Stimulated activated naive CD8-positive, alpha-beta T cell treated with anti-CD3 and anti-CD28 coated beads, Interleukin-15, amount 100 ng/mL, for 72 hours (primary cell): ENCODE results near the gene LDB3.
"Not testable (repeated sequence)": the region's sequence is repeated elsewhere in the genome, so short reads cannot be mapped to it uniquely, and the experiment has no call there.

ENCODE experiments used
- ATAC-seq: fragments of 150-1000 bp; cut with Tn5 transposase; 2 replicates; pipeline ENCODE4 v1.10.0; 2021; ENCODE audit warnings: mild to moderate bottlenecking, moderate library complexity
- DNase-seq, 2 donors: peaks; one replicate each; pipeline ENCODE4 v3.0.0; 2021 to 2022
- H3K27ac Mint-ChIP-seq, 2 donors: one replicate each; pipeline ENCODE4 v1.8.0; 2022; ENCODE audit warnings: mild to moderate bottlenecking in 2 of 2, mixed read lengths in 2 of 2, moderate library complexity in 2 of 2
- H3K27me3 Mint-ChIP-seq: one replicate; pipeline ENCODE4 v1.8.0; 2022; ENCODE audit warnings: mixed read lengths
- H3K4me1 Mint-ChIP-seq: one replicate; pipeline ENCODE4 v1.8.0; 2022; ENCODE audit warnings: mild to moderate bottlenecking, mixed read lengths
- H3K4me3 Mint-ChIP-seq, 2 donors: one replicate each; pipeline ENCODE4 v1.8.0; 2022; ENCODE audit warnings: mild to moderate bottlenecking in 2 of 2, mixed read lengths in 2 of 2, moderate library complexity in 1 of 2
- H3K9me3 Mint-ChIP-seq, 2 donors: one replicate each; pipeline ENCODE4 v1.8.0; 2022; ENCODE audit warnings: mixed read lengths in 2 of 2

The LDB3 gene, protein sequence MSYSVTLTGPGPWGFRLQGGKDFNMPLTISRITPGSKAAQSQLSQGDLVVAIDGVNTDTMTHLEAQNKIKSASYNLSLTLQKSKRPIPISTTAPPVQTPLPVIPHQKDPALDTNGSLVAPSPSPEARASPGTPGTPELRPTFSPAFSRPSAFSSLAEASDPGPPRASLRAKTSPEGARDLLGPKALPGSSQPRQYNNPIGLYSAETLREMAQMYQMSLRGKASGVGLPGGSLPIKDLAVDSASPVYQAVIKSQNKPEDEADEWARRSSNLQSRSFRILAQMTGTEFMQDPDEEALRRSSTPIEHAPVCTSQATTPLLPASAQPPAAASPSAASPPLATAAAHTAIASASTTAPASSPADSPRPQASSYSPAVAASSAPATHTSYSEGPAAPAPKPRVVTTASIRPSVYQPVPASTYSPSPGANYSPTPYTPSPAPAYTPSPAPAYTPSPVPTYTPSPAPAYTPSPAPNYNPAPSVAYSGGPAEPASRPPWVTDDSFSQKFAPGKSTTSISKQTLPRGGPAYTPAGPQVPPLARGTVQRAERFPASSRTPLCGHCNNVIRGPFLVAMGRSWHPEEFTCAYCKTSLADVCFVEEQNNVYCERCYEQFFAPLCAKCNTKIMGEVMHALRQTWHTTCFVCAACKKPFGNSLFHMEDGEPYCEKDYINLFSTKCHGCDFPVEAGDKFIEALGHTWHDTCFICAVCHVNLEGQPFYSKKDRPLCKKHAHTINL

DNA sequence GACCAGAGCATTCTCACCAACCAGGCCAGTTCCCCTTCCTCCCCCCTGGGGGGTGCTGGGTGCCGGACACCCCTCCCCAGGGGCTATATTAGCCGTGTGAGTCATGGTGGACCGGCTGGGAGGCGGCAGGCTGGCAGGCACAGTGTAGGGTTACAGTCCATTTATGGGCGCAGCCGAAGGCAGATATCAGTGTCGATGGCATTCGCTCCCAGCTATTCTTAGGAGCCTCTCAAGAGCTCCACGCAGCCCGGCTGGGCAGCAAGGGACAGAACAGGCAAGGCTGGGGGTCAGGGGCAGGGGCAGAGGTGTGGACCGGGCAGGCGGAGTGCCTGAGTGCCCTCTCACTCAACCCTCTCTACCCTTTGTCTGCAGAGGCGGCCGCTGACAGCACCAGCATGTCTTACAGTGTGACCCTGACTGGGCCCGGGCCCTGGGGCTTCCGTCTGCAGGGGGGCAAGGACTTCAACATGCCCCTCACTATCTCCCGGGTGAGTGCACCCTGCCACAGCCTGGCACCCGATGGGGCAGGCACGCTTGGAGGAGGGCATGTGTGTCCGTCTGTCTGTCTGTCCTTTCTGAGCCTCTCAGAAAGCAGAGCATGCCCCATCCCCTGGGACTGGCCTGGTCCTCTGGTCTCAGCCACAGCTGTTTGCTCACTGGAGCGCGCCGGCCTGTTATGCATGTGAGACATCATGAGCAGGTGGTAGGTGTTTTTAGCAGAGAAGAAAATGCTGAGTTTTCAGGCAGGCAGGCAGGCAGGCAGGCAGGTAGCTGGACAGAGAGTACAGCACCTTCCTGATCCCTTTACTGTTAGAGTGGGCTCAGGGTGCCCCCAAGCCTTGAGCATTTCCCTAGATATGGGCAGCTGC is at the start of gene LDB3:
Gene LDB3 (plus strand): TSS at position 215 of the 869 bp plus-strand sequence. CDS start 181 bp downstream, at position 396.
- no peaks in the 10 kb centered on the region for H3K27me3 Mint-ChIP-seq
- H3K27ac Mint-ChIP-seq: no peak within 1 kb of the TSS
- DNase-seq (no peak), ATAC-seq (peak; percentile 22)
- no peaks in the 10 kb centered on the region for H3K4me1 Mint-ChIP-seq
- no peak within 1 kb of the TSS for H3K4me3 Mint-ChIP-seq
- no peaks in the 10 kb centered on the region for H3K9me3 Mint-ChIP-seq

- DNase-seq (no peak), ATAC-seq (no peak)
- H3K4me3 Mint-ChIP-seq: no peak overlapping the region
- peaks cover 56% of the 10 kb centered on the region for H3K27me3 Mint-ChIP-seq
- H3K4me1 Mint-ChIP-seq: no peaks in the 10 kb centered on the region
- H3K9me3 Mint-ChIP-seq: no peaks in the 10 kb centered on the region
- no peak overlapping the region for H3K27ac Mint-ChIP-seq
Measured at GRCh38 chr10:86628311-86628710, 40.0 kb upstream of the LDB3 start.

GRCh38 chr10:86630079-86630478 is 38.2 kb upstream of the LDB3 start:
- peaks cover 73% of the 10 kb centered on the region for H3K27me3 Mint-ChIP-seq
- no peaks in the 10 kb centered on the region for H3K4me1 Mint-ChIP-seq
- no peak overlapping the region for H3K27ac Mint-ChIP-seq
- DNase-seq (no peak), ATAC-seq (no peak)
- no peak overlapping the region for H3K4me3 Mint-ChIP-seq
- H3K9me3 Mint-ChIP-seq: no peaks in the 10 kb centered on the region

GRCh38 chr10:86632009-86632800 is 36.1 kb upstream of the LDB3 start:
- Mint-ChIP-seq H3K4me3 (no peak overlapping the region), H3K9me3 (no peaks in the 10 kb centered on the region), H3K27ac (no peak overlapping the region), H3K4me1 (no peaks in the 10 kb centered on the region), H3K27me3 (peaks cover 82% of the 10 kb centered on the region)
- DNase-seq: no peak
- peak; percentile 49 for ATAC-seq

- Mint-ChIP-seq H3K27ac (no peak overlapping the region), H3K4me1 (no peaks in the 10 kb centered on the region), H3K9me3 (no peaks in the 10 kb centered on the region), H3K27me3 (peaks cover 74% of the 10 kb centered on the region), H3K4me3 (no peak overlapping the region)
- ATAC-seq (no peak), DNase-seq (no peak)
Measured at GRCh38 chr10:86632951-86633350, 35.4 kb upstream of the LDB3 start.

- no peak overlapping the region for H3K27ac Mint-ChIP-seq
- H3K9me3 Mint-ChIP-seq: no peaks in the 10 kb centered on the region
- H3K4me1 Mint-ChIP-seq: no peaks in the 10 kb centered on the region
- no peak for DNase-seq
- no peak for ATAC-seq
- no peak overlapping the region for H3K4me3 Mint-ChIP-seq
- peaks cover 74% of the 10 kb centered on the region for H3K27me3 Mint-ChIP-seq
Measured at GRCh38 chr10:86635402-86635801, 32.9 kb upstream of the LDB3 start.

- no peak for ATAC-seq
- Mint-ChIP-seq H3K9me3 (peaks cover 0 to under 1% of the 10 kb centered on the region in 2 donors), H3K27me3 (peaks cover 66% of the 10 kb centered on the region), H3K27ac (no peak overlapping the region), H3K4me1 (no peaks in the 10 kb centered on the region), H3K4me3 (no peak overlapping the region)
- no peak for DNase-seq
Measured at GRCh38 chr10:86636311-86636710, 32.0 kb upstream of the LDB3 start.

DNA sequence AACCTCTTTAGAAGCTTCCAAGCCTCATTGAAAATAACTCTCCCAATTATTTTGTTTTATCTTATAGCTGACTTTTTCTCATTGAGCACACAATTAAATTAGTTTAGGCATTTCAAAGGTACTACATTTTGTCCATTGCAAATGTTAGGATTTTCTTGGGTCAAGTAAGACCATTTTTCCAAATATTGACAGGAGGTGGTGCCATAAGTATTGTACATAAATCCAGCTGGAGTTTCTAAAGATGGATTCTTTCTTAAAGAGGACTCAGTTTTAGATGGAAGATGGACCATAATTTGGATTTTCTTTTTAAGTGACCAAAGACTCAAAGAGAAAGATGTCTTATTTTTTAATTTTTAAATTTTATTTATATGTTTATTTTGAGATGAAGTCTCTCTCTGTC is 26.3 kb upstream of the LDB3 start:
- Mint-ChIP-seq H3K27ac (no peak overlapping the region), H3K27me3 (peaks cover 10% of the 10 kb centered on the region), H3K4me1 (peaks cover 21% of the 10 kb centered on the region), H3K9me3 (peaks cover 5 to 8% of the 10 kb centered on the region in 2 donors), H3K4me3 (no peak overlapping the region)
- no peak for ATAC-seq
- no peak for DNase-seq

- DNase-seq (no peak), ATAC-seq (no peak)
- no peak overlapping the region for H3K27ac Mint-ChIP-seq
- peaks cover 10% of the 10 kb centered on the region for H3K27me3 Mint-ChIP-seq
- no peak overlapping the region for H3K4me3 Mint-ChIP-seq
- peaks cover 5 to 8% of the 10 kb centered on the region in 2 donors for H3K9me3 Mint-ChIP-seq
- peaks cover 21% of the 10 kb centered on the region for H3K4me1 Mint-ChIP-seq
Measured at GRCh38 chr10:86642499-86642898, 25.8 kb upstream of the LDB3 start.

GRCh38 chr10:86644152-86644793 is 24.0 kb upstream of the LDB3 start:
- Mint-ChIP-seq H3K27ac (no peak overlapping the region), H3K9me3 (peaks cover 5 to 8% of the 10 kb centered on the region in 2 donors), H3K4me3 (no peak overlapping the region), H3K4me1 (peaks cover 21% of the 10 kb centered on the region), H3K27me3 (peaks cover 10% of the 10 kb centered on the region)
- DNase-seq (no peak), ATAC-seq (peak; percentile 61)

- DNase-seq (no peak), ATAC-seq (peak; percentile 15)
- H3K4me3 Mint-ChIP-seq: no peak overlapping the region
- H3K9me3 Mint-ChIP-seq: peaks cover 5 to 8% of the 10 kb centered on the region in 2 donors
- peaks cover 6% of the 10 kb centered on the region for H3K27me3 Mint-ChIP-seq
- peak overlapping the region in 1 of 2 donors; percentile 69 for H3K27ac Mint-ChIP-seq
- peaks cover 21% of the 10 kb centered on the region for H3K4me1 Mint-ChIP-seq
Measured at GRCh38 chr10:86644794-86645445, 23.4 kb upstream of the LDB3 start.

- ATAC-seq, H3K9me3 Mint-ChIP-seq, H3K27ac Mint-ChIP-seq, H3K4me3 Mint-ChIP-seq, DNase-seq, H3K27me3 Mint-ChIP-seq: not testable (repeated sequence)
- peaks cover 21% of the 10 kb centered on the region for H3K4me1 Mint-ChIP-seq
Measured at GRCh38 chr10:86645621-86646165, 22.6 kb upstream of the LDB3 start.

DNA sequence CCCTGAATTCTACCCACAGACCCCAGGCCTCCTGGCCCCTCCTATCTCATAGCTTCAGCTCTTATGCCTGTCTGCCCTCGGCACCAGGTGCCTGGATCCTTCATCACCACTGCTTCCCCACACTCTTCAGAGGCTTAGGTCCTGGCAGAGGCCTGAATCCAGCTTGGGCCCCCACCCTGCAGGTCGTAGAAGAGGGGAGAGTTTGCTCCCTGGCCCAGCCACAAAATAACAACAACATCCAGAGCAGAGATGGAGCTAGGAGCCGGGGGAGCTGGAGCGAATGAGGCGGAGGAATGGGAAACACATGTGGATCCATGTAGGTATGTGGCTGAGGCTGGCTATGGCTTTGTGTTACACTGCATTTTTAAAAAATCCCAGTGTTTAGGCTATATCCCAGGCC is 21.8 kb upstream of the LDB3 start:
- Mint-ChIP-seq H3K9me3 (peaks cover 3 to 5% of the 10 kb centered on the region in 2 donors), H3K4me1 (peaks cover 21% of the 10 kb centered on the region), H3K27ac (no peak overlapping the region), H3K27me3 (no peaks in the 10 kb centered on the region), H3K4me3 (no peak overlapping the region)
- no peak for DNase-seq
- no peak for ATAC-seq

DNA sequence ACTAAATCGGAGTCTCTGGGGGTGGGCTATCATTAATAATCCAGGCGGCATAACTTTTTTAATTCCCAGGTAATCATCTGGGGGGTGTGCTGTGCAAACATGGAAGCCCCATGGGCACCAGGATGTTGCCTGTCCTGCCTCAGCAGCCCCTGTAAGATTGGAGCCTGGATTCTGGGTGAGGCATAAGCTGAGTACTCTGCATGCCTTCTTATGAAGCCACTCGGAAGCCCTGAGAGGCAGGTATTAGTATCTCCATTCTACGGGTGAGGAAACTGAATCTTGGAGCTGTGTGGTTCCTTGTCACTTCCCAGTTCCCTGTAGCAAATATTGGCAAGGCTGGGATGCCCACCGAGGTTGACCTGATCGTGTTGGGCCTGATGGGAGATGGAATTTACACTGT is 21.4 kb upstream of the LDB3 start:
- Mint-ChIP-seq H3K4me1 (peaks cover 21% of the 10 kb centered on the region), H3K9me3 (peaks cover 0 to 1% of the 10 kb centered on the region in 2 donors), H3K4me3 (no peak overlapping the region), H3K27ac (no peak overlapping the region), H3K27me3 (no peaks in the 10 kb centered on the region)
- DNase-seq (no peak), ATAC-seq (no peak)
